ENCODE measurements around the gene SCAMP5. TPM values are rescaled to one million over a fixed set of nuclear protein-coding genes. Genes with fewer than 3 reads are reported as not detected.
A peak's percentile ranks its signal among the peaks of the same experiment; 100 is the strongest.

SCAMP5 gene
- total RNA-seq, 2 donors from 2014 or later: 4.0 to 7.5 TPM

GRCh38 chr15:74959586-74959939, 35.8 kb upstream of the SCAMP5 start:
- H3K9me3 ChIP-seq: no peaks in the 10 kb centered on the region
- no peaks in the 10 kb centered on the region for H3K27me3 ChIP-seq
- no peak for TF ChIP-seq CTCF (IDR thresholded peaks at IDR 0.05)
- H3K27ac ChIP-seq: no peak overlapping the region
- peaks cover 0 to 50% of the 10 kb centered on the region in 2 donors for H3K4me1 ChIP-seq
- DNase-seq (ENCODE audit: low spot score): no peak
- H3K36me3 ChIP-seq: no peaks in the 10 kb centered on the region
- peak overlapping the region in 1 of 2 donors; percentile 66 for H3K4me3 ChIP-seq

GRCh38 chr15:74960286-74960685, 35.1 kb upstream of the SCAMP5 start:
- Histone ChIP-seq H3K36me3 (no peaks in the 10 kb centered on the region), H3K4me3 (no peak overlapping the region), H3K9me3 (no peaks in the 10 kb centered on the region), H3K4me1 (peaks cover 0 to 43% of the 10 kb centered on the region in 2 donors), H3K27me3 (no peaks in the 10 kb centered on the region), H3K27ac (no peak overlapping the region)
- TF ChIP-seq CTCF (IDR thresholded peaks at IDR 0.05): no peak
- no peak for DNase-seq (ENCODE audit: low spot score)

DNA sequence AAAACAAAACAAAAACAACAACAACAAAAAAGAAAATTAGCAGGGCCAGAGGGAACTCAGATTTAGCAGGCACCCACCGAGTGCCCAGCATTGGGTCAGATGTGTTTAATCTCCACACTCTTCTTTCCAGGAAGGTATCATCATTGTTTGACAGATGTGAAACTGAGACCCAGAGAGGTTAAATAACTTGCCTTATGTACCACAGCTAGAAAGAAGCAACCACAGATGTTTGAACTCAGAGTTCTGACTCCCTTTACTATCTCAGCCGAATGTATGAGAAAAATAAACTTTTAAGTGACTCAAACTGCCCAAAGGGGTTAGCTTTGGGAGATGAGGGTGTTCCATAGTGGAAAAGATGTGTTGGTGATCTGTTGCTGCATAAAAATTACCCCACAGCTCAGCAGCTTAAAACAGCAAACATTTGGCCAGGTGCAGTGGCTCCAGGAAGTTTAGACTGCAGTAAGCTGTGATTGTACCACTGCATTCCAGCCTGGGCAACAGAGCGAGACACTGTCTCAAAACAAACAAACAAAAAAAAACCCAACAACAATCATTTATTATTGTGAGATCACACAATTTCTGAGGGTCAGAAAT, 34.3 kb upstream of the SCAMP5 start:
- Histone ChIP-seq H3K27me3 (no peaks in the 10 kb centered on the region), H3K4me1 (peaks cover 0 to 35% of the 10 kb centered on the region in 2 donors), H3K36me3 (no peaks in the 10 kb centered on the region), H3K27ac (no peak overlapping the region), H3K4me3 (no peak overlapping the region), H3K9me3 (no peaks in the 10 kb centered on the region)
- DNase-seq (ENCODE audit: low spot score): no peak
- TF ChIP-seq CTCF (IDR thresholded peaks at IDR 0.05): no peak

GRCh38 chr15:74961616-74962015, 33.7 kb upstream of the SCAMP5 start:
- Histone ChIP-seq H3K36me3 (no peaks in the 10 kb centered on the region), H3K27me3 (no peaks in the 10 kb centered on the region), H3K4me1 (peaks cover 0 to 30% of the 10 kb centered on the region in 2 donors), H3K9me3 (no peaks in the 10 kb centered on the region), H3K4me3 (no peak overlapping the region), H3K27ac (no peak overlapping the region)
- no peak for DNase-seq (ENCODE audit: low spot score)
- no peak for TF ChIP-seq CTCF (IDR thresholded peaks at IDR 0.05)

DNA sequence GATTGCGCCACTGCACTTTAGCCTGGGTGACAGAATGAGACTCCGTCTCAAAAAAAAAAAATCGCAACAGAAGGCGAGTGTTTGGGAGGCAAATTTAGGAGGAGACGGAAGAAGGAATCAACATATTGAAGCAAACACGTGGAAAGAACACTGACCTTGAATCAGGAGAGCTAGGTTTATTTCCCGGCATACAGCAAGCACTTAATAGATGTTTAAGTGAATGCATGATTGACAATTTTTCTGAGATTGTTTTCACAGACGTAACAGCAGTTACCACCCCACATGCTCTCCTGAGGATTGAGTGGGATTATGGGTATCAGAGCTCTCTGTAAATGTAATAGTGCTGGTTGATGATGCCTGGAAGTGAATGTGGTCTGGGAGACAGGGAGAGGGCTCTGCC, 33.1 kb upstream of the SCAMP5 start:
- Histone ChIP-seq H3K27me3 (no peaks in the 10 kb centered on the region), H3K27ac (no peak overlapping the region), H3K9me3 (no peaks in the 10 kb centered on the region), H3K36me3 (no peaks in the 10 kb centered on the region), H3K4me3 (no peak overlapping the region), H3K4me1 (peaks cover 0 to 28% of the 10 kb centered on the region in 2 donors)
- no peak for TF ChIP-seq CTCF (IDR thresholded peaks at IDR 0.05)
- DNase-seq (ENCODE audit: low spot score): no peak

DNA sequence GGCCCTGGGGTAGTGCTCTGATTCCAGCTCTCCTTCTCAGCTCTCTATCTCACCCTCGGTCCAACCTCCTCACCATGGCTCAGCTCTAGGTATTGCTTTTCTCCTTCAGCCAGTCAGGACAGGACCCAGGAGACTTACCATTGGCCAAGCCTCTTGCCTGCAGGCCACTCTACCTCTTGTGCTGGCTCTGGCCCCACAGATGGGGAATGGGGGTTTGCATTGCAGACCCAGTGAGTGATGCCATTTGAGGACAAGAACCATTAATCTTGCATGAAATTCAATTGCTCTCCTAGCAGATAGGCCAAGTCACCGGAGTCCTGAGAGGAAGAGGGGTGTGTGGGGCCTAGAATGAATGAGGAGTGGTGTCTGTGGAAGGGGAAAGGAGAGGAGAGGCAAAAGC, 32.7 kb upstream of the SCAMP5 start:
- no peak for TF ChIP-seq CTCF (IDR thresholded peaks at IDR 0.05)

More for the DNA sequence above, 32.7 kb upstream of the SCAMP5 start:
- no peak for DNase-seq (ENCODE audit: low spot score)
- Histone ChIP-seq H3K4me3 (no peak overlapping the region), H3K27me3 (no peaks in the 10 kb centered on the region), H3K9me3 (no peaks in the 10 kb centered on the region), H3K4me1 (peaks cover 0 to 23% of the 10 kb centered on the region in 2 donors), H3K27ac (no peak overlapping the region), H3K36me3 (no peaks in the 10 kb centered on the region)

All from right atrium auricular region (tissue), 2 donors.